Measurements from ENCODE around the gene CYP1B1.
"Not testable (repeated sequence)": the region's sequence is repeated elsewhere in the genome, so short reads cannot be mapped to it uniquely, and the experiment has no call there.

Gene CYP1B1

DNA sequence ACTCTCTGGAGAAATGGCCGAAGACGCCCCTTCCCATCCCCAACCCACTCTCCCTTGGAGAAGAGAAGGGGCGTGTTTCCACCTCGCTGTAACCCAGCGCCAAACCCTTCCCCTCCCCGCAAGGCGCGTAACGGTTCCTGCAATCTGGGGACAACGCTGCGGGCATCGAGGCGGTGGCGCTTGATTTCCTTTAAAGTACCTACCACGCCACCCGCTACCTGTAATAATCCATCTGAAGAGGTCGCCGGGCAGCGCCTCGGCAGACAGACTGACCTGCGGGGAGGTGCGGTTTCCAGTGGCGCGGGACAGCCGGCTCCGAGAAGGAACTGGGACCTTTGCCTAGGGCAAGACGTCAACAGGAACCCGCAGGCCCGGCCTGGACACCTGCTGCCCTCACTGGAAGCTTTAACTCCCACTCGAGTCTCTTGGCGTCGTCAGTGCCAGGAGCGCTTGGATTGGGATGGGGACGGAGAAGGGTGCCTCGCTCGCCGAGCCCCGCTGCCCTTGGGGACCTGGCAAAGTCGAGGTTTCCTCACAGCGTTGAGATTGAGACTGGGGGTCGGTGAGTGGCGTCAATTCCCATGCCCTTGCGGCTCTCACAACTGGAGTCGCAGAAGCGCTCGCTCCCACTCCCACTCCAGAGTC is at the start of gene CYP1B1:
Gene CYP1B1, minus strand, starts transcription at position 645 of the 645 bp plus-strand sequence. CDS start 763 bp downstream, outside the sequence.
- DNase-seq = no peak

DNA sequence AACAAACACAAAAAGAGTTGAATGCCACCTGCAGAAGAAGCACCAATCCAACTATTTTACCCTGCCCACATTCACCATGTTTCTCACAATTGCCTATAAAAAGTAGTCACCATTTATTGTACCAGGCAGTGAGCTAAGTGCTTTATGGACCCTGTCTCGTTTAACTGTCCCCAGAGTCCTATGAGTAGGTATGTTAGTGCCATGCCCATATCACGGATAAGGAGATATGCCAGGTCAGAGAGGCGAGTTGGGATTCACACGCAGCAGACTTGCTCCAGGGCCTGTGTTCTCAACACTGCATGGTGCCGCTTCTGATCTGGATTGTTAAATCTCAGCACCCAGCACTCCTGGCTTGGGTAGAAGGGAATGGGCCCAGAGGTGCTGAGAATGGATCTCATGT is 49.1 kb upstream of the CYP1B1 start:
- no peak for DNase-seq

DNA sequence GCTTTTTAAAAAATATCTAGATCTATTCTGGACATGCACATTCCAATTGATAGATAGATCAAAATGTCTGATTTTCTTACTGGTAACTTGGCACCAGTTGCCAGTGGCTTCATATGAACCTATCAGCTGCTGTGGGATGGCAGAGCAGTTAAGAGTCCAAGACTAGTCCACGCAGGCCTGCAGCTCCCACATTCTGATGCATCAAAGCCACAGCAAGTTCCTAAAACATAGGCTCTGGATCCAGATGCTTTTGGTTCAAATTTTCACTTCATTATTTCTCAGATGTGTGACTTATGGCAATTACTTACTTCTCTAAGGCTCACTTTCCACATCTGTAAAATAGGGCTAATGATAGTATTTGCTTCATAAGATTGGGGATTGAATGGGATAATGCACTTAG is 48.0 kb upstream of the CYP1B1 start:
- DNase-seq = no peak

DNA sequence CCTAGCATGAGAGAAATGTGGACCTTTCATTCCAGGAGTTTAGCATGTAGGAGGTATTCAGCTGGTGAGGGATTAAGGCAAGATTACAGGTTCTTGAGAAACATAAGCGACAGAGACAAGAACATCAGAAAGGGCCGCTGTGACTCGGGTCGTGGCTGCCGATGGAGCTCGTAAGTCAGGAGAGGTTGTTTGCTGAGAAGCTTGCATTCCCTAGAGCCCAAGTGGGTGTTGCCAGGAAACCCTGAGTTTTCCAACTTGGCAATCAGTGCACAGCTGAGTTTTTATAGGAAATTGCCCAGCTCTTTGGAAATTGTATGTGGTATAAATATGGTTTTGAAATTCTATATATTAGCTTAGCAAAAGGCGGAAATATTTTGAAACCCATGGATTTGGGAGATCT is 46.4 kb upstream of the CYP1B1 start:
- DNase-seq = no peak

DNA sequence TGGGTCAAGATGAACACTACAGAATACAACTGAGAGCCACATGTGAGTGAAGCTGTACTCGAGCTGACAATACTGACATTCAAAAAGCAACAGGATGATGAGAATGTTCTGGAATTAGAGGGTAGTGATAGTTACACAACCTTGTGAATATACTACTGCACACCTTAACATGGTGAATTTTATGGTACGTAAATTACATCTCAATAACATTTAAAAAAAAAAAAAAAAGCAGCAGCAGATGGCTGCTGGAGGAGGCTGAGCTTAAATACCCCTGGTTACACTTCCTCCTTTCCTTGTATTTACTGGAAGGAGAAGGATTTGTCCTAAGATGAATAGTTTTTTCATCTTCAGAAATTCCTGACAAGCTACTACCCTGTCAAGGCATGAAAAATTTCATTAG is 45.5 kb upstream of the CYP1B1 start:
- DNase-seq = no peak

DNA sequence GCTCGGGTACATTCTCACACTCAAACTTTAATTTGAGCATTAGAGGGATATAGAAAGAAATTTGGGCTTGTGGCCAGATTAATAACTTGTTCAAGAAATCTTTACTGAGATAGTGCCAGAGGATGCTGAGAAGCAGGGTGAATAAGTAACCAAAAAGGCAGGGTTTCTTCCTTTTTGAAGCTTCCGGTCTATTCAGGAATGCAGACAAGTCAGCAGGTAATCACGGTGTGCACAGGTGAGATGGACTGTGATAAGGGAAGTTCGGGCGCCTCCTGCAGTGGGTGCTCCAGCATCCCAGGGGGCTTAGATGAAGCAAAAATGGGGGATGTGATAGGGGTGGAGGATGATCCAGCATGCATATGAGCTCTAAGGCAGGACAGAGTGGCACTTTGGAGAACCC is 44.9 kb upstream of the CYP1B1 start:
- DNase-seq = no peak

DNA sequence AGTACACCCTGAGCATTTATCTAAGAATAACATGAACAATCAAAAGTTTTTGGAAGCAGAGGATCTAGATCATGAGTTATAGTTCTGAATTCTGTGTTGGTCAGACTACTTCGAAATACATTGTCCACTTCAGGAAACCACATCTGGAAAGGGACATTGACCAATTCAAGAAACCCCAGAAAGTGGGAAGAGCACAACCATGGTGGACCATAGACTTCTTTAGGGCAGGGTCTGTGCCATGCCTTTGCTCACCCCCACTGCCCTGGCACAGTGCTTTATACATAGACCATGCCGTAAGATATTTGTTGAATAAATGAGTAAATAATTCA is 44.3 kb upstream of the CYP1B1 start:
- DNase-seq = no peak

DNA sequence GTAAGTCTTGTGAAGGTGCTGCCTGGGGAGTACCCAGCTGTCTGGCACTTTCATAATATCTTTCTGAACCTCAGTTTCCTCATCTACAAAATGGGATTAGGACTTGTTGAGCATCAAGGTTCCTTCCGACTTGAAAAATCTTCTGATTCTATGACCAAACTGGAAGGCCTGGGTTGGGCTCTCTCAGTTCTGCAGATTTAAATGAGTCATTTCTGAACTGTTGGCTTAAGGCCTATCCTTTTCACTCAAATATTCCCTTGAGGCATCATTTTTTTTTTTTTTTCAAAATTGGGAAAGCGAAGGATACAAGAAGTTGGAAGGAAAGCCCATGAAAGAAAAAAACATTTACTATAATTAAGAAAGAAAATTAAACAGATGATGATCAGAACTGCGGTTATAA is 40.8 kb upstream of the CYP1B1 start:
- no peak for DNase-seq

DNA sequence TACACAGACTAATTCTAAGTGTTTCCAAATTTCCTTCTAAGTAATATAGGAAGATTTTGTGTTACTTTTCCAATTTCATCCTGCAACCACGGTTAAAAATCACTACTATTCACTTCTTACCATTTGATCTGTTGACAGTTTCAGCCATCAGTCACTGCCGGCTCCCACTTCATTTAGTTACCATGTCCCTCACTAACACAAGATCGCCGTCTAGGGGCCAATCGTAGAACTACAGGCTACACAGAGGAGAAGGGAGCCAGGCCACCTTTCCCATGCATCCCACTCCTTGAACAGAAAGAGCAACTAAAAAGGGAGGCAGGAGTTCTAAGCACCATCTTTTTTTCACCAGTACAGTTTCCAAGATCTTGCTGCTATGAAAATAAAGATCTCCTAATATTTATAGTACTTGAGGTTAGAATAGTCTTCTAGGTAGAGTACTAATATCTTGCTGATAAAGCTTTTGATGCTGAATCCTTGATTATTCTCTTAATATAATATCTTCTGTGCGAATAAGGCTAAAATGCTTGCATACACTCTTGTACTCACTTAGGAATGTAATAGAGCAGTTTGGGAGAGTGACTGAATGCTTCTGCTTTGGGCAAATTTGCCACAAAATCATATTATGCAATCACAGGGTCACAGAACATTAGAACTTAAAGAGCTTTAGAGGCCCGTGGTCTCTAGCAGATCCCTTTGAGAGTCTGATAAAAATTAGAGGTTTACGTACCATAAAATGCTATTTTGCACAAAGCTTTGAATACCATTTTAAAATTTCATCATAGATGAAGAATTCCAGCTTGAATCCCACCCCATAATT is 39.5 kb upstream of the CYP1B1 start:
- peak; percentile 59 for DNase-seq

DNA sequence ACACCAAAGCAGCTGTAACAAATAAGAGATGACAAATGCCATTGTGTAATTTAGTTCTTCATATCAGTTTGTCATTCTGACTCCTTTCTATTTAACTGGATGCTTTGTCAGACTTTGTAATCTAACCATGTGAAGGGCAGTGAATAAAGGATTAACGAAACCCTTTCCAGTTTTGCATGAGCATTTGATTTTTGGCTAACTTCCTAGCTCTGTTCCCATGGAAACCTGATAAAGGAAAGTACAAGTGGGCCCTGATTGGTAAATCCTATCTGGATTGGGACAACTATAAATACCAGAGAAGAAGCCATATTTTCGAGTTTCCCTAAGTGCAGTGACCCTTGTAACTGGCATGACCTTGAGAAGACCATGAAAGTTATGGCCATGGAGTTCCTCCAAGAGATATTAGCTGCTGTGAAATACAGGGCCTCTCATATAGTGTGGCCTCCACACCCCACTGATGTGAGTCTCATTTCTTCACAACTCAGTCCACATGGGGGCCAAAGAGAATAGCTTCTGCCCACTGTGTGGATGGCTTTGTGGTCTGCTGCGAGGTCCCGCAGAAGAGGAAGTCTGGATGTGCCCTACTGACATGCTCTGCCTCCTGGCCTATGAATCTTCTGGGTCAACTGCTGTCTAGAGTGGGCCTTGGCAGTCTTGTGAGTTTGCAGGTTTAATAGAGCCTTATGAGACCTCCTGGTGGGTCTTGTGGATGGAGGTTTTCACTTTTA is 38.2 kb upstream of the CYP1B1 start:
- DNase-seq = no peak

DNA sequence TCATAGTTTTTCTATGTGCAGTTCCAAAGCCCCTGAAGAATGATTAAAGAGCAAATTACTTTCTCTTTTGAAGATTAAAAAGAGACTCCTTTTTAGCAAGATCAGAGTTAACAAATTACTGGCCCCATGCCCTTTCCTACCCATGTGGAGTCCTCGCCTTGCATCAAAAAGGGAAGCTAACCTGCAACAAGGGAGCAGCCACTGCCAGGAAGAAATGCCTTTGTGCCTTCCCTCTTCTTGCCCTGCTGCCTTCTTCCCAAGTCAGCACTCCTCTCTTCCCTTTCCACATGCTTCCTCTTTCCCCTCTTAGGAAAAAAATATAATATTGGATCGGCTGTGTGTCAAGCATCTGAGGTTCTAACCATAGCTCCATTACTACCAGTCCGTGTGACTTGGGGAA is 37.1 kb upstream of the CYP1B1 start:
- DNase-seq = no peak

DNA sequence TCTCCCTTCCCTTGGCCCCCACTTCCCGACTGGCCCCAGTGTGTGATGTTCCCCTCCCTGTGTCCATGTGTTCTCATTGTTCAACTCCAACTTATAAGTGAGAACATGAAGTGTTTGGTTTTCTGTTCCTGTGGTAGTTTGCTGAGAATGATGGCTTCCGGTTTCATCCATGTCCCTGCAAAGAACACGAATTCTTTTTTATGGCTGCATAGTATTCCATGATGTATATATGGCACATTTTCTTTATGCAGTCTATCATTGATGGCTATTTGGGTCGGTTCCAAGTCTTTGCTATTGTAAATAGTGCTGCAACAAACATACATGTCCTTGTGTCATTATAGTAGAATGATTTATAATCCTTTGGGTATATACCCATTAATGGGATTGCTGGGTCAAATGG is 35.4 kb upstream of the CYP1B1 start:
- DNase-seq = not testable (repeated sequence)

DNA sequence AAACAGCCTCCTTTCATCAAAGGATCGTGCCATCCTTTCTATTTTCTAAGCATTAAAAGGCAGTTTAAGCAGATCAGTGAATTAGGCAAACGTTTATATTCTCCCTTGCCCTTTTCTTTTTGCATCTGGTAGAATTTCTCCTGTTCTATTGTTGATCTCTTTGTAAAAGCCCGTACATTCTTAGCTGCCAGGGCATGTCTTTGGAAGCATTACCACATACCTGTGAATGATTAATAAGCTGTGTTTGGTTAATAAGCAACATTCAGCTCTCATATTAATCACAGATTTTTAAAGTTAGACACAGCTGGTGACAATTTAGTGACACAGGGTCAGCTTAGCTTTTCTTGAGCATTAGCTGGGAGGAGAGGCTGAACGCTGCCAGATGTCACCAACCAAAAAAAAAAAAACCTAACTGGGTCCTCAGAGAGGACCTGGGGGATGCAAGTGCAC is 33.8 kb upstream of the CYP1B1 start:
- no peak for DNase-seq

DNA sequence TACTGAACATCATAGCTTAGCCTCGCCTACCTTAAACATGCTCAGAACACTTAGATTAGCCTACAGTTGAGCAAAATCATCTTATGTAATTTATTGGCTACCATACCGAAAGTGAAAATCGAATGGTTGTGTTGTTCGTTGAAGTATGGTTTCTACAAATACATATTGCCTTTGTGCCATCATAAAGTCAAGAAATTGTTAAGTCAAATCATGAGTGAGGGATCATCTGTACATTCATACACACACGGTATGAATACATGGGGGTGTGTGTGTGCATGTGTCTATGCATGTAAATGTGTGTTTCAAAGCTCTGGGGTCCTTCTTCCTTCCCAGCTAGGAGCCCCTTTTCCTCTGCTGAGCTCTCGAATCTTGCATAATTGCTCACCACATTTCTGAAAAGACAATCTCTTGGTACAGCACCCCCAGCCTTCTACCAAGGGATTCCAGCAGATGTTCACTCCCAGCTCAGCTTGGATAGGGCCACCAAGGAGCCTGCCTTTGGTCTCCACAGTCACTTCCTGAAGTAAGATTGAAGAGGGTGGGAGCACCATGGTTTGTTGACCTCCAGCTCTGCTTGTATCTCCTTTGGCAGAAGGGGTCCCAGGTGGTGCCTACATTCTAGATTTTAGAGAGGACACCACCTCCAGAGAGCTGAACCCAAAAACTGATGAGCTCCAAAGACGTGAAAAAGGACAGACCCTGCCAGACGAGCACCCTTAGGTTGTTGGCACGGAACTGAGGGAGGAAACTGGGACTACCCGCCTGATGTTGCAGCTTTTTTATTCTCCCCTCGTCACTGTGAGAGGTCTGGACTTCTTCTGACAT is 33.2 kb upstream of the CYP1B1 start:
- DNase-seq = no peak

DNA sequence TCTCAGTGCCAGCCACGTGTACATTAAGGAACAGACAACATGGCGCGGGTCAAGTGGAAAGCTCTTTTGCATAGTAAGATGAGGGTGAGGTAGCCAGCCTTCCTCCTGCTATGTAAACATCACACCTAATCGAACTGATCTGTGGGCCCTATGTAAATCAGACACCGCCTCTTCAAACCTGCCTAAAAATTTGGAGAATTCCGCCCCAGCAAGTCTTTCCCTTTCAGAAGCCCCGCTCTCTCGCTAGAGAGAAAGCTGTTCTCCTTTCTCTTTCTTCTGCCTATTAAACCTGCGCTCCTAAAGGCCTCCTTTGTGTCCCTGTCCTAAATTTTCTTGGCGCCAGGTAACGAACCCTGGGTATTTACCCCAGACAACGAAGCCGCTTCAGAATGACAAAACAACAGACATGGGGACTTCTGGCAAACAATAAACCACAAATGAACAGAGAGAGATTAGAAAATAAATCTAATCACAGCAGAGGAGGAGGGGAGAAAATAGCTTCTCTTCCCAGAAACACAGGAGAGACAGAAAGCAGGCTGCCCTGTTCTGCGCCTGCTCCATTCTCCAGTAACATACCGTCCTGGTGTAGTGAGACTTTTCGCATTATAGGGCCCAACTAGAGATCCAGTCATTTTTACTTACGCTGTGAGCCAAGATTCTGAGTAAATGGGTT is 31.9 kb upstream of the CYP1B1 start:
- no peak for DNase-seq

DNA sequence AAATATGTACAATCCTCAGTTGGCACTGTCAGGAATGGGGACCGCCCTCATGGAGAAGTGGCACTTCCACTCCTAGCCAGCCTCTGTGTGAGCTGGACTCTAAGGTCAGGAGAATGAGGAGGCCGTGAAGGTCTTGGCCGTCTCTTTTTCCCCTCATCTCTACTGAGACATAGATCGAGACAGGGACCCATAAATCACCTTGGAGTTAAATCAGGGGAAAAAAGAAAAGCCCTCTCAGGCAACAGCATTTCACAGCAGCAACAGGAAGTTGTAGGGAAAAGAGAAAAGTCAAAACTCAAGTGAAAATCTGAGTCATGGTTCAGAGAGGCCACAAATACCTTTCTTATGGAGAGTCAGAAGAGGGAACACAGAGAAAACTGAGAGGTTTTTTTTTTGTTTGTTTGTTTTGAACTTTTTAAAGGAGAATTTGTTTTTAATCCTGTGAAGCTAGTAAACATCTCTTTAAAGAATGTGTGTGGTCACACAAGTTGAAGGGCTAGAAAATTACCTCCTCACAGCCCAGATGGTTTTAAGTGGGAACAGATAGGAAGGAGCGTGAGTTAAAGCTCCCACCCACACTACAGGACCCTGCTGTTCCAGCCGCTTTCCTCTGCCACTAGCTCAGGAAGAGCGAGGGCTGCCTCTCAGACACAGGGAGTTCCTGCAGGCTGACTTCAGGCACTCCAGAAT is 30.6 kb upstream of the CYP1B1 start:
- DNase-seq = no peak

DNA sequence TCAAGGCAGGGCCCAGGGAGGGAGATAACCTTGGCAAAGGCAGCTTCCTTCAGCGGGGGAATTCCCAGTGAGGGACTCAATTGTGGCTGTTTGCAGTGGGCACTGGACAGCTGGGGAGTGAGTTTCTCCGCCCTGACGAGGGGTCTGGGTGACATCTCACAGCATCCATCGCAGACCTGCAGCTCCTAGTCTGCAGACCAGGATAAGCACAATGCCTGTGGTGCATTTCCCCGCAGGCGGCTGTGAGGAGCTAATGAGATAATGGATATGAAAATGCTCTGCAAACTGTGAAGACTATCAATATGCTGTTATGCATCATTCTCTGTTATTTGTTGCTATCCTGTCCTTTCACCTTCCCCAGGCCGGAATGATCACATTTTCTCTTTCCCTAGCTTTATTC is 30.0 kb upstream of the CYP1B1 start:
- DNase-seq = no peak

DNA sequence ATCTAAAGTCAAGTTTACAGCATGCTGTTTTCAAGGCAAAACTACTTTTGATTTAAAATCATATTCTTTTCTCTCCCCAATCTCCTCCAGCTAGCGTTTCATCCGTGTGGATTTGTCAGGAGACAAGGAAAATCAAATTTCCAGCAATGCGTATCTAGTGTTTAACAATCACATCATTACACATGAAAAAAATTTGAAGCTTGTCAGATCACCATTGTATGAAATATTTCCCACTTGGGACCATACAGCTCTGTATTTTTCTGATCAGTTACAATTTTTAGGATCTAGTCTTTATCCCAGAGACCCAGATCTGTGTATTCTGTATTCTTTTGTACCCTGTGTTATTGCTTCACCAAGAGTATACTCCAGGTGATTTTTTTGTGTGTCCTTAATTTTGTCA is 28.6 kb upstream of the CYP1B1 start:
- DNase-seq = no peak

DNA sequence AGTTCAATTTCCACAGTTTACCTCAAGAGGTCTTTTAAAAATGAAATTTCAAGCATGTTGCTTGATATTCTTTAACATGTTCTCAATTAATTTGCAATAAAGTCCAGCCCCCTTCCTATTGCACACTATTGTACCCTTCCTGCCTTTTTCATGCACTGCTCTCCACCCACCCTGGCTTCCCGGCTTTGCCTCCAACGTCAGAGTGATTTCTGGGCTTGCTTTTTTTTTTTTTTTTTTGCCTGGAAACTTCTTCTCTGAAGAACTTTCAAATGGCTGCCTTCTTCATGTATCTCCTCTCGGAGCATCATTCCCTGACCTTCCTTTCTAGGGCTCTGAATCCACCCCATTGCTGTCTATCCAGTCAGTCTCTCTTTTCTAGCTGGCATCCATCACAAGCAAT is 24.4 kb upstream of the CYP1B1 start:
- no peak for DNase-seq

DNA sequence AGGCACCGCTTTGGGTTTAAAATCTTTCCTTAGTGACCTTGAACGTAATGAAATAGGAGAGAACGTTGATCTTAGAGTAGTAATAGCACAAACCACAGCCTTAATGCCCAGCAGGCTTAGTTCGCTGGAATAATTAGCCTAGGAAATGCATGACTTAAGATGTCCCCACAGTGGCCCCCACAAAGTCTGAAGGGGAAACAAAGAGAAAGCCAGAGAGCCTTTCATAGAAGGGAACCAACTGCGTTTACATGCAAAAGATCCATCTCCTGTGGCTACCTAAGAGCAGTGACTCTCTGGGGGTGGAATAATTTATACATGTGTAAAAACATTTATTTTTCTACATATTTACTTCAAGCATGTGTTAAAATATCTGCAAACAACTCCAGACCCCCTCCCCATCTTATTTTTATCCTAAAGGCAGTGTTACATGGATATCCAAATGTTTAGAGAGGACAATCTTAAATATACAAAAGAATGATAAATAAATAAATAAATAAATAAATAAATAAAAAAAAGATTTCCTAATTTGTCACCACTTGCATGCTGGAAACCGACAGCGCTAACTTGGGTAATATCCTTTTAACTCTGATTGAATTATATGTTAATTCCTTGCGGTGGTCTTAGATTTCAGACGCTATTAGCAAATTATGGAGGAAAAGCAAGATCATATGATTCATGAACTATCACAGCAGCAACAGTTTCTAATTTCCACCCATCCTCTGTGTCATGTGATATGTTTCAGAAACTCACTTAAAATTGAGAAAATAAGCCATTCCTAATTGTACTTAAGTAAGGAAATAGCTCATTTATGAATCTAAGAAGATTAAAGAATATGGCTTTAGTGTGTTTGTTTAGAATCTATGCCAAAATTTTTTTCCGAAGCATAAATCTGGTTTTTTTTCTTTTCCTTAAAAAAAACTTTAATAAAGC is 23.4 kb upstream of the CYP1B1 start:
- DNase-seq = no peak

Measured in CD4-positive, alpha-beta T cell treated with Interleukin-17A for 4 hours (primary cell).